Activated naive CD8-positive, alpha-beta T cell treated with anti-CD3 and anti-CD28 coated beads, Interleukin-2, amount 50 U/mL, for 16 hours (primary cell): ENCODE data around the gene ZNF770.
A peak's percentile ranks its signal among the peaks of the same experiment; 100 is the strongest.

Source experiments
- DNase-seq: peaks from one replicate; pipeline ENCODE4 v3.0.0-alpha.2; 2020; ENCODE audit warnings: low read depth, low spot score

The ZNF770 gene

GRCh38 chr15:34988027-34988902 is at the start of gene ZNF770:
Gene ZNF770, minus strand, starts transcription at chr15:34988287. Its CDS starts 4,853 bp downstream, at chr15:34983434.
- DNase-seq = peak; percentile 57

- DNase-seq = no peak
These were observed 40.3 kb upstream of the ZNF770 start for GRCh38 chr15:35028235-35028984.

- DNase-seq = no peak
These were observed 35.7 kb upstream of the ZNF770 start for GRCh38 chr15:35023804-35024203.

GRCh38 chr15:35020974-35021373 is 32.9 kb upstream of the ZNF770 start:
- DNase-seq = no peak

- no peak for DNase-seq
These were observed 31.6 kb upstream of the ZNF770 start for GRCh38 chr15:35019404-35020327.

- no peak for DNase-seq
These were observed 26.2 kb upstream of the ZNF770 start for GRCh38 chr15:35014241-35014640.

- no peak for DNase-seq
These were observed 25.3 kb upstream of the ZNF770 start for GRCh38 chr15:35013370-35013769.

- DNase-seq = no peak
These were observed 19.3 kb upstream of the ZNF770 start for GRCh38 chr15:35007397-35007796.

GRCh38 chr15:35005933-35006332 is 17.8 kb upstream of the ZNF770 start:
- no peak for DNase-seq

- DNase-seq = no peak
These were observed 15.8 kb upstream of the ZNF770 start for GRCh38 chr15:35003928-35004327.

- DNase-seq = no peak
These were observed 12.4 kb upstream of the ZNF770 start for GRCh38 chr15:35000511-35000910.

- DNase-seq = no peak
These were observed 11.8 kb upstream of the ZNF770 start for GRCh38 chr15:34999906-35000305.

- no peak for DNase-seq
These were observed 6.8 kb upstream of the ZNF770 start for GRCh38 chr15:34994925-34995324.

GRCh38 chr15:34993877-34994276 is 5.8 kb upstream of the ZNF770 start:
- DNase-seq = no peak

- DNase-seq = no peak
These were observed 5.3 kb upstream of the ZNF770 start for GRCh38 chr15:34993412-34993811.

GRCh38 chr15:34987609-34988026 is 469 bp downstream of the ZNF770 start:
- no peak for DNase-seq

GRCh38 chr15:34986771-34987480 is 1.2 kb downstream of the ZNF770 start:
- no peak for DNase-seq

- DNase-seq = no peak
These were observed 1.8 kb downstream of the ZNF770 start for GRCh38 chr15:34986326-34986725.

- no peak for DNase-seq
These were observed 3.0 kb downstream of the ZNF770 start for GRCh38 chr15:34984889-34985630.

GRCh38 chr15:34976743-34977142 is 11.3 kb downstream of the ZNF770 start:
- DNase-seq = no peak
